Body of pancreas (tissue), 4 donors: ENCODE data around the gene SPTA1. TPM values are rescaled to one million over a fixed set of nuclear protein-coding genes. Genes with fewer than 3 reads are reported as not detected.

Source experiments
- ATAC-seq: fragments of 150-250 bp; one replicate; pipeline ENCODE4 v1.9.1; 2016
- DNase-seq, 4 donors: peaks; one replicate each; pipeline ENCODE4 v3.0.0-alpha.2; 2019
- H3K27ac ChIP-seq, 4 donors: fragments of 200-600 bp; sonication (generic); 1 replicate in 3 of 4; 2 replicates in 1 of 4; pipeline versions ENCODE4 v1.5.1 to v1.6.1; 2016 to 2019; ENCODE audit warnings: mild to moderate bottlenecking in 1 of 4, mixed read lengths in 1 of 4, moderate library complexity in 1 of 4
- H3K27me3 ChIP-seq, 2 donors: fragments of 200-600 bp; sonication (generic); one replicate each; pipeline ENCODE4 v1.6.0; 2016; ENCODE audit warnings: mild to moderate bottlenecking in 1 of 2
- H3K36me3 ChIP-seq, 2 donors: fragments of 200-600 bp; sonication (generic); replicated peaks in 1 of 2; 2 replicates each; pipeline ENCODE4 v1.5.1; 2016; ENCODE audit warnings: low read depth in 2 of 2; ENCODE audit not compliant: insufficient read depth in 1 of 2
- H3K4me1 ChIP-seq: fragments of 200-600 bp; sonication (generic); one replicate; pipeline ENCODE4 v1.6.0; 2016
- H3K4me3 ChIP-seq, 2 donors: fragments of 200-600 bp; sonication (generic); 1 replicate in 1 of 2; 2 replicates in 1 of 2; pipeline ENCODE4 v1.5.1; 2016 to 2019
- H3K9me3 ChIP-seq, 3 donors: fragments of 200-600 bp; sonication (generic); 1 replicate in 2 of 3; 2 replicates in 1 of 3; pipeline ENCODE4 v1.5.1; 2016
- CTCF ChIP-seq, 7 experiments: fragments of 450-650 bp in 4 of 7; fragments of 200-600 bp in 3 of 7; sonication (generic) in 3 of 7; IDR thresholded peaks; one replicate each; pipeline ENCODE4 v1.5.1; 2016 to 2019; ENCODE audit warnings: antibody characterized with exemption in 7 of 7
- POLR2A ChIP-seq, 3 donors: fragments of 450-650 bp; IDR thresholded peaks; one replicate each; pipeline ENCODE4 v1.6.1; 2016; ENCODE audit warnings: antibody characterized with exemption in 3 of 3, mild to moderate bottlenecking in 2 of 3
- WGBS, 2 donors: methylation state at CpG; one replicate each; pipeline ENCODE4 v1.1.5; 2017; 5-methylcytosine and 5-hydroxymethylcytosine counted together
- intact Hi-C: fragments of 100-400 bp; cut with DNase I; formaldehyde crosslinking; loops from one replicate; pipeline ENCODE4 v1.15.1; 2023
- total RNA-seq, 2 donors: library from RNA; depleted of rRNA; stranded (reverse); fragments of >200 nt; gene quantifications; one replicate each; pipeline ENCODE4 v1.1.0, GENCODE V29; 2016

Gene SPTA1
- total RNA-seq, 2 donors from 2014 or later, result not detected

GRCh38 chr1:158717344-158717743, 30.8 kb upstream of the SPTA1 start:
- TF ChIP-seq POLR2A (IDR thresholded peaks at IDR 0.05) (no peak), CTCF (IDR thresholded peaks at IDR 0.05) (no peak)
- intact Hi-C loops, result no loop called here
- WGBS, 2 donors, result 55 to 68% methylated on average over 6 of the region's 6 CpGs
- Histone ChIP-seq H3K36me3 (no peaks in the 10 kb centered on the region), H3K27ac (no peak overlapping the region), H3K4me1 (no peaks in the 10 kb centered on the region), H3K4me3 (no peak overlapping the region), H3K9me3 (no peaks in the 10 kb centered on the region), H3K27me3 (no peaks in the 10 kb centered on the region)
- no peak for DNase-seq
- no peak for ATAC-seq

GRCh38 chr1:158716335-158716734, 29.8 kb upstream of the SPTA1 start:
- H3K36me3 ChIP-seq, result no peaks in the 10 kb centered on the region
- no peak overlapping the region for H3K27ac ChIP-seq
- TF ChIP-seq CTCF (IDR thresholded peaks at IDR 0.05) (no peak), POLR2A (IDR thresholded peaks at IDR 0.05) (no peak)
- WGBS, 2 donors, result 36 to 63% methylated on average over 1 of the region's 1 CpG
- H3K4me3 ChIP-seq, result no peak overlapping the region
- intact Hi-C loops, result no loop called here
- ATAC-seq (no peak), DNase-seq (no peak)
- no peaks in the 10 kb centered on the region for H3K9me3 ChIP-seq
- no peaks in the 10 kb centered on the region for H3K27me3 ChIP-seq
- no peaks in the 10 kb centered on the region for H3K4me1 ChIP-seq

- TF ChIP-seq POLR2A (IDR thresholded peaks at IDR 0.05) (no peak), CTCF (IDR thresholded peaks at IDR 0.05) (no peak)
- Histone ChIP-seq H3K9me3 (no peaks in the 10 kb centered on the region), H3K4me3 (no peak overlapping the region), H3K27ac (no peak overlapping the region), H3K36me3 (no peaks in the 10 kb centered on the region), H3K4me1 (no peaks in the 10 kb centered on the region), H3K27me3 (no peaks in the 10 kb centered on the region)
- DNase-seq (no peak), ATAC-seq (no peak)
- intact Hi-C loops, result no loop called here
- 9 to 30% methylated on average over 1 of the region's 1 CpG for WGBS, 2 donors
Measured at GRCh38 chr1:158714754-158715153, 28.2 kb upstream of the SPTA1 start.

- no peak for TF ChIP-seq CTCF (IDR thresholded peaks at IDR 0.05)
- TF ChIP-seq POLR2A (IDR thresholded peaks at IDR 0.05), result no peak
- H3K4me1 ChIP-seq, result no peaks in the 10 kb centered on the region
- intact Hi-C loops, result no loop called here
- H3K4me3 ChIP-seq, result no peak overlapping the region
- no peaks in the 10 kb centered on the region for H3K27me3 ChIP-seq
- no peaks in the 10 kb centered on the region for H3K36me3 ChIP-seq
- ATAC-seq (no peak), DNase-seq (no peak)
- H3K9me3 ChIP-seq, result no peaks in the 10 kb centered on the region
- WGBS, 2 donors, result 41 to 45% methylated on average over 4 of the region's 4 CpGs
- no peak overlapping the region for H3K27ac ChIP-seq
Measured at GRCh38 chr1:158711098-158711497, 24.6 kb upstream of the SPTA1 start.

GRCh38 chr1:158706096-158706495, 19.6 kb upstream of the SPTA1 start:
- WGBS, 2 donors, result 36 to 43% methylated on average over 2 of the region's 2 CpGs
- Histone ChIP-seq H3K4me3 (no peak overlapping the region), H3K9me3 (no peaks in the 10 kb centered on the region), H3K4me1 (no peaks in the 10 kb centered on the region), H3K36me3 (no peaks in the 10 kb centered on the region), H3K27me3 (no peaks in the 10 kb centered on the region), H3K27ac (no peak overlapping the region)
- TF ChIP-seq POLR2A (IDR thresholded peaks at IDR 0.05), result no peak
- no peak for TF ChIP-seq CTCF (IDR thresholded peaks at IDR 0.05)
- DNase-seq (no peak), ATAC-seq (no peak)
- intact Hi-C loops, result no loop called here
